ENCODE measurements around the gene CRB2.

CRB2 gene

DNA sequence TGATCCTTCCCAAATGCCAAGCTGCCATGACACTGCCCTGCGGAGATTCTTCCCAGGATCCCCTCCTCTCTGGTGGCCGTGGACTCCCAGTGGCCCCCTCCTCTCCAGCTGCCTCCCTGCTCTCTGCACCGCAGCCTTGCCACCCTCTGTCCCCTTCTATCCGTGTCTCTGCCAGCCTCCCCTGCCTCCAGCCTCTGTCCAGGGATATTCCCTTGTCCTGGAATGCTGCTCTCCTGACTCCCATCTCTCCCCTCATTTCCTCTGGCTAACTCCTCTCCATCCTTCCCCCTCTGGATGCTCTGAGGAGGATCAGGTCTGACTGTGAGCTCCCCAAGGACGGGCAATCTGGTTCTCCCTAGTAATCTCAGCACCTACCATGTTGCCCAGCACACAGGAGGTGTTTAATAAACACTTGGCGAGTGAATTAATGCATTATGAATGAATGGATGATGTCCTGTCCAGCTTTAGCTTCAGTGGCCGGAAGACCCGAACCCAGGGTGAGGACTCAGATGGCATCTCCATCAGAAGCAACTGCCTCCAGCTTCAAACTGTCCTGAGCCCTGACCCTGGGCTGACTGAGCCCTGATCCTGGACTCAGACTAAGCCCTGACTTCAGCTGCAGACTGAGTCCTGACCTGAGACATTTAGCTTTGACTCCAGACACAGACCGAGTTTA, 7.5 kb upstream of the CRB2 start:
- no peak for TF ChIP-seq ZFX (IDR thresholded peaks at IDR 0.05)
- TF ChIP-seq, protein P1, sequence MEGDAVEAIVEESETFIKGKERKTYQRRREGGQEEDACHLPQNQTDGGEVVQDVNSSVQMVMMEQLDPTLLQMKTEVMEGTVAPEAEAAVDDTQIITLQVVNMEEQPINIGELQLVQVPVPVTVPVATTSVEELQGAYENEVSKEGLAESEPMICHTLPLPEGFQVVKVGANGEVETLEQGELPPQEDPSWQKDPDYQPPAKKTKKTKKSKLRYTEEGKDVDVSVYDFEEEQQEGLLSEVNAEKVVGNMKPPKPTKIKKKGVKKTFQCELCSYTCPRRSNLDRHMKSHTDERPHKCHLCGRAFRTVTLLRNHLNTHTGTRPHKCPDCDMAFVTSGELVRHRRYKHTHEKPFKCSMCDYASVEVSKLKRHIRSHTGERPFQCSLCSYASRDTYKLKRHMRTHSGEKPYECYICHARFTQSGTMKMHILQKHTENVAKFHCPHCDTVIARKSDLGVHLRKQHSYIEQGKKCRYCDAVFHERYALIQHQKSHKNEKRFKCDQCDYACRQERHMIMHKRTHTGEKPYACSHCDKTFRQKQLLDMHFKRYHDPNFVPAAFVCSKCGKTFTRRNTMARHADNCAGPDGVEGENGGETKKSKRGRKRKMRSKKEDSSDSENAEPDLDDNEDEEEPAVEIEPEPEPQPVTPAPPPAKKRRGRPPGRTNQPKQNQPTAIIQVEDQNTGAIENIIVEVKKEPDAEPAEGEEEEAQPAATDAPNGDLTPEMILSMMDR (conservative IDR thresholded peaks at IDR 0.05), result no peak
- H3K27ac ChIP-seq, result no peak overlapping the region

DNA sequence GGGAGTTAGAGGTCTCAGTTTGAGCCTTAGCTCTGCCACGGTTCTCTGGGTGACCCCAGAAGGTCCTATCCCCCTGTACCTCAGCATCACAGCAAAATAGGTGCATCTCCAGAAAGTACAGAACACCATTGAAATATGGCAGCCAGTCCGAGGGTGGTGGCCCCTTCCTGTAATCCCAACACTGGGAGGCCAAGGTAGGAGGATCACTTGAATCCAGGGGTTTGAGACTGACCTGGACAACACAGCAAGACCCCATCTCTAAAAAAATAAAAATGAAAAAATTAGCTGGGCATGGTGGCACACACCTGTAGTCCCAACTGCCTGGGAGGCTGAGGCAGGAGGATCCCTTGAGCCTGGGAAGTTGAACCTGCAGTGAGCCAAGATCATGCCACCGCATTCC, 7.0 kb upstream of the CRB2 start:
- H3K27ac ChIP-seq, result no peak overlapping the region
- TF ChIP-seq, protein P1 (conservative IDR thresholded peaks at IDR 0.05), result no peak
- no peak for TF ChIP-seq ZFX (IDR thresholded peaks at IDR 0.05)

DNA sequence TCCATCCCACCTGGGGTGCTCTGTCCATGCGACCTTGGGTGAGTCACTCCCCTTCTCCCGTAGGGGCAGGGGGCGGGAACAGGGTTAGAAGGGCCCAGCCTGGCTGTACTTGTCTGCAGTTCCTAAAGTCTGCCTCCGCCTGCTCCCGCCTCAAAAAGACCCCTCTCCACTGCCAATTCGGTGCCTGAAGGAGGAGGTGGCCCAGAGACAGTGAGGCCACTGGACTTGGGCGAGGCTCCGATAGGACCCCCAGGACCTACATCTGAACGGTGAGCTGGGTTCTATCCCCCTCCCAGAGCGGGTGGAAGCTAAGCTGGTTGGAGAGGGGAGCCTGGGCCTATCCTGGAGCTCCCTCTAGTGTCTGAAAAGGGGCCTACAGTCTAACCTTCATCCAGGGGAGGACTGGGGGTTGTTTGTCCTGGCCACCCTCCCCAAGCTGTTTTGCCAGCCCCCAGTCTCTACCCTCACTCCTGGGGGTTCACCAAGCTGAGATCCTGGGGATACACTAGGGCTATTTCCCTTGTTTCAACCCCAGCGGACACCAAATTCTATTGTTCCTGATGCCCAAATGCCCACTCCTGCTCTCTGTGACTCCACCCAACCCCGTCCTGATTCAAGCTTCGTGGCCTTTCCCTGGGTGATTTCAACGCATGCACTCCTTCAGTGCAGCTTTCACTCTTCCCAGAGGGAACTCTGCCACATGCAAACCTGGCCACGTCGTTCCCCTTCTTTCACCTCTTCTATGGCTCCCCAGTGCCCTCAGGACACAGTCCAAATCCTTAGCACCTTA, 6.1 kb upstream of the CRB2 start:
- TF ChIP-seq, protein P1 (conservative IDR thresholded peaks at IDR 0.05), result peak; percentile 98
- no peak for TF ChIP-seq ZFX (IDR thresholded peaks at IDR 0.05)
- H3K27ac ChIP-seq, result no peak overlapping the region

DNA sequence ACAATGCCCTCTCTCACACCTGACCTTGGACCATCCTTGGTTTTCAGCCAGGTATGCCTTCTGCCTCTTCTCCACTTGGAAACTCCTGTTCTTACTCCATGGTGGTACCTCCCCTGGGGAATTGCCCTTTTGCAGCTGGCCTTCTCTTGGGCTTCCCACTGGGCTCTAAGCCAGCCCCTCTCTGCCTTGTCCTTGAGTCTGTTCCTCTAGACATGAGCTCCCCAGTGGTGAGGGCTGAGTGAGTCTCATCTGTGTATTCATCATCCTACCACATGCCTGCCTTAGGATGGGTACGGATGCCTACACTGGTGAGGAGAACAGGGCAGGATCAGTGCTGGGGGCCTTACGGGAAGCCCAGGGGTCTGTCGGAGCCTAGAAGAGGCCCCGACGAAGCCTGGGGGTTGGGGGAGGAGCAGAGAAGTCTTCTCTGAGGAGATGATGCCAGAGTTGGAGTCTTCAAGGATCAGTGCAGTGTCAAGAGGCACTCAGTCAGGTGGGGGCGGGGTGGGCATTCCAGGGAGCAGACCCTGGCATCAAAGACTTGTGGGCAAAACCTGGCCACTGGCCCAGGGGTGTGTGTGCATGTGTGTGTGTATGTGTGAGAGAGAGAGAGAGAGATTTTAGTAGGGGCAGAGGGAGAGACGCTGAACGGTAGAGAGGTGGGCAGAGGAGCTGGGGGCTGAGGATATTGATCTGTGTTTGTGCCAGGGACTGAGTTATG, 5.2 kb upstream of the CRB2 start:
- H3K27ac ChIP-seq, result no peak overlapping the region
- no peak for TF ChIP-seq ZFX (IDR thresholded peaks at IDR 0.05)
- TF ChIP-seq, protein P1 (conservative IDR thresholded peaks at IDR 0.05), result no peak

DNA sequence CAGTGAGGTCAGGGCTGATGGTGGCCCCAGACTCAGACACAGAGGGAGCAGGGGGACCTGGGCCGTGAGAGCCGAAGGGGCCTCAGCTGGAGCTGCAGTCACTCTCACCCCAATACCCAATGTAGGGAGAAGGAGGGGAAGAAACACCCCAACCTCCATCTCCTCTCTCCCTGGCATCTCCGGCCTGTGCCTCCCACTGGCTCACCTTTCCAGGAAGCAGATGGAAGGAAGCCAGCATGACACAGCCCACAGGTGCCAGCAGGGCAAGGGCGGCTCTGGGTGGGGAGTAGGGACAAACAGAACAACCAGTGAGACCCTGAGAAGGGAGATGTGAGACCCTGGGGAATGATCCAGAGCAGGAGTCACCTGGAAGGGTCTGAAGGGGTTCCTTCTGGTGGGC, 3.0 kb upstream of the CRB2 start:
- no peak for TF ChIP-seq ZFX (IDR thresholded peaks at IDR 0.05)
- TF ChIP-seq, protein P1 (conservative IDR thresholded peaks at IDR 0.05), result no peak
- no peak overlapping the region for H3K27ac ChIP-seq

DNA sequence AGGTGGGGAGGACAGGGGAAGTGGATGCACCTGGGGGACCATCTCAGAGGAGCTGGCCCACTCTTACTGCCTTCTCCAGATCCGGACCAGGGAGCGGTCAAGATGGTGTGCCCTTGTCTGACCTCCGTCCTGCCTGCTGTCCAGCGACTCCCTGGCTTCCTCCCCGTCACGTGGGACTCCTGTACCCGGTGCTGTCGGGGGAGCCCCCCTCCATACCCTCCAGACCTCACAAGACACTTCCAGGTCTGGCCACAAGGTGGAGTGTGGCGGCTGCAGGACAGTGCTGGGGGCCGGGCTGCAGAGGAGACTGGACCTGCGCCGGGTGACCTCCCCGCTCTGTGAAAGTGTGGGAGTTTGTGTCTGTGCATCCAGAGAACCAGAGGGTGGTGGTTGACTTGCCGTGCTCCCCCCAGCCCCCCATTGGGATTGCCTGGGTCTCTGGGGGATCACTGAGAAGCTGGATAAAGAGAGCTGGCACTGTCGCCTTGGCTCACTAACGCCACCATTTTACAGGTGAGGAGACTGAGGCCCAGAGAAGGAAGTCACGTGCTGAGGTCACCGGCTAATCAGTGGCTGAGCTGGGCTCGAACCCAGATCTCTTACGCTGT, 1.9 kb upstream of the CRB2 start:
- TF ChIP-seq, protein P1 (conservative IDR thresholded peaks at IDR 0.05), result peak; percentile 93
- TF ChIP-seq ZFX (IDR thresholded peaks at IDR 0.05), result no peak
- no peak overlapping the region for H3K27ac ChIP-seq

Measured in C4-2B (cell line).